Activated CD4-positive, alpha-beta T cell treated with anti-CD3 and anti-CD28 coated beads, Interleukin-10, Interleukin-2, amounts not matched to agents 100 ng/mL and 50 ng/mL, durations not matched to agents 16 hours and 8 hours (primary cell): Measurements from ENCODE around the gene ANKRD28.

ENCODE experiments used
- DNase-seq: peaks from one replicate; pipeline ENCODE4 v3.0.0-alpha.2; 2020

The ANKRD28 gene

DNA sequence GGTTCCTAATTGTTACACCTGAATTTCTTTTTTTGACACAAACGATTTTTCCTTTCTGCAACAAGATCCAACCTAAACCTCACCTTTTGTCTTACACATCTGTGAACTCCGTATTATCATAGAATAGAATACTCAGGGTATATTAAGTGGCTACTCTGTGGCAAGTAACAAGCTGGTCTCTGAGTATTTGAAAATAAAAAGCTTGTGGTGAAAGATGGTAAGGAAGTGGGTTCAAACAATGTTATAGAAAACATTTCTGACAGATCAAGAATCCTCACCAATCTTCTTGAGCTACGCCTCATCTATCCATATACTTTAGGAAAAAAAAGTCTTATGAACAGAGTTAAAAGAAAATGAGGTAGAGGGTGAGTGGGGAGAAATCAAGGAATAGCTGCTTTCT, 3.5 kb upstream of the ANKRD28 start:
- no peak for DNase-seq

DNA sequence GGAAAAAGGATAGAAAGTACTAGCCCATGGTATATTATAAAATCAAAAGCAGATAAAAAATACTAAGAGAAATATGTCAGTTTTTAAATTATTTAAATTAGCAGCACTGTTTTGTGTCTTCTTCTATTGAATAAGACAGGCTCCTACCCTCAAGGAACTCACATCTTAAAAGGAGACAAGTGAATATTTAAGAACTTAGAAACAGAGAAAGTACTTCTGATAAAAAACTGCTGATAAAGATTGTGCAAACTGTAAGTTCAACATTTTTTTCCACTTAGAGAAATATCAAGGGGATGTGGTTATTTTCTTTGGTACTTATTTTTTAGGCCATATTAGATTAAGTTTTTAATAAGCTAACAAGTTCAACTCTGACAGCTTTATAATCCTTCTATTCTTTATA, 3.0 kb upstream of the ANKRD28 start:
- DNase-seq: no peak

- DNase-seq: no peak
These were observed 2.5 kb upstream of the ANKRD28 start for GRCh38 chr3:15800327-15800726.

DNA sequence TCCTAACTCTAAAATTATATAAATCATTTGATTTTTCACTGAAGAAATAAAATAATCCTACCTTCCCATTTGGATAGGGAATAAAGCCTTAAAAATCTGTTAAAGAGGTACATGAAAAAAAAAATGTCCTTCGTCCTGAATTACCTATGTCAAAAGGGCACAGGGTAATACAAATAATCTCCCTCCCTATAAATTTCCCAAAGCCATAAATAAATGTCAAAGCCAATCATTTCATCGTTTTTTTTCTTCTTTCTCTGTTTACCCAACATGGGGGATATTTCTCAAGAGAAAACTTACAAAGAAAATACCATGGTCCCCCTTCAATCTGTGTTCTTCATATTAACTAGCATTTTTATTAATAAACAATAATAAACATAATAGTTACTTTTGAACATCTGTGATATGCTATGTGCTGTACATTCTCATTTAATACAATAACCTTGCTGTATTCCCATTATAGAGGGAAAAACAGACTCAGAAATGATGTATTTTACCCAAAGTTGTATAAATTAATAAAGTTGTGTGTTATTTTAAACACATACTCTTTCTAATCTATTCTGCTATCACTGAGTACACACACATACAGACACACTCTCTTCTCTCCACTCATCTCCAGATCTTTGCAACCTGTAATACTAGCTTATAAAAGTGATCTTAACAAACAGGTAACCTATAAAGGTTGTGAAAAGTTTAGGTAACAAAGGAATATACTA, 910 bp upstream of the ANKRD28 start:
- no peak for DNase-seq

GRCh38 chr3:15796771-15797641, 773 bp downstream of the ANKRD28 start:
- DNase-seq: peak; percentile 54

- no peak for DNase-seq
These were observed 1.4 kb downstream of the ANKRD28 start for GRCh38 chr3:15796331-15796730.

DNA sequence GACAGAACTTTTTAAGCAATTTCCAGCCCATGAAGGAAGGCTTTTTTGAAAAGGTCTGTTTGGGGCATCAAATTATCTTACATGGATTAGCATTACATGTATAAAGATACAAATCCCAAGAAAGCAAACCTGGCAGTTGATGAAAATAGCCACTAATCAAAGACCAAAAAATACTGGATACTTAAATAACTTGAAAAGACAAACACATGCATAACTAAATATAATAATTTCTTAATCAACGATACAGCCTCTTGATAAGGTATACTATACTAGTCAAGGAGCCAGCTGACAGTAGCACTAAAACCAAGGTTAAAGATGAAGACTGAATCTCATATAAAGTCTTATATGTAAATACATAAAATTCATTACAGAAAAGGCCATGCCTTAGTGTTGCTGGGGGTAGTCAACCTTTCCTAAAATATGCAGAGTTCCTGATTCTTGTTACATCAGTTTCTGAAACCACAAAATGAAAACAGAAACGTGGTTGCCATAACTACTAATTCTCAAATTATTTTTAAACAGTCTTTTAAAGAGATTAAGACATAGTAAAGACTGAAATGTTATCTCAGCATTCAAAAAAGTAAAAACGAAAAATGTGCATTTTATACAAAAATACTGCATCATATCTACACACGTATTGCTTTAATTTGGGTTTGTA, 2.0 kb downstream of the ANKRD28 start:
- peak; percentile 67 for DNase-seq

GRCh38 chr3:15794842-15795650, 2.7 kb downstream of the ANKRD28 start:
- no peak for DNase-seq

DNA sequence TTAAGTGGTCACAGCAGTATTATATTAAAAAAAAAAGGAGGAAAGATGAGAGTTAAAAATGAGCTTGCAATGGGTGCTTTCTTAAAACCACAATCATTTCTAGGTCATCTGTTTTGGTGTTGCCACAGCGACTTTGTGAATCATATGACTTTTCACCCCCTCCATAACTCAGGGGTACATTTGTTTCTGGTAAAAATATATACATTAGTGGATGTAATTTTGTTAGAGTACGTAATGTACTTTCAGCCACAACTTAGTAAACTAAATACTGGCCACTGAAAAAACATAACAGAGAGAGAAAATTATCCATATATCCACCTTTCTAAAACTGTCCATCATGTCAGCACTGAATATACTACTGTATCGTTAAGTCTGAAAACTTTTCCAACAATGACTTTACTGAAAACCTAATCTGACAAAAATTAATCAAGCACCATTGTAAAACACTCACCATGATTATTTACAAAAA, 3.4 kb downstream of the ANKRD28 start:
- DNase-seq: peak; percentile 68

DNA sequence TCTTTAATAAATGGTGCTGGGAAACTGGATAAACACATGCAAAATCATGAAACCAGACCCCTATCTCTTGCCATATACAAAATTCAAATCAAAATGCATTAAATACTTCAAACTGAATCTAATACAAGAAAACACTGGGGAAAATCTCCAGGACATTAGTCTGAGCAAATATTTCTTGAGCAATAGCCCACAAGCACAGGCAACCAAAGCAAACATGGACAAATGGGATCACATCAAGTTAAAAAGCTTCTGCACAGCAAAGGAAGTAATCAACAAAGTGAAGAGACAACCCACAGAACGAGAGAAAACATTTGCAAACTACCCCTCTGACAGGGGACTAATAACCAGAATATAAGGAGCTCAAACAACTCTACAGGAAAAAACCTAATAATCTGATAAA, 6.3 kb downstream of the ANKRD28 start:
- DNase-seq: no peak

- no peak for DNase-seq
These were observed 9.8 kb downstream of the ANKRD28 start for GRCh38 chr3:15787941-15788340.

GRCh38 chr3:15787526-15787925, 10.3 kb downstream of the ANKRD28 start:
- DNase-seq: no peak

DNA sequence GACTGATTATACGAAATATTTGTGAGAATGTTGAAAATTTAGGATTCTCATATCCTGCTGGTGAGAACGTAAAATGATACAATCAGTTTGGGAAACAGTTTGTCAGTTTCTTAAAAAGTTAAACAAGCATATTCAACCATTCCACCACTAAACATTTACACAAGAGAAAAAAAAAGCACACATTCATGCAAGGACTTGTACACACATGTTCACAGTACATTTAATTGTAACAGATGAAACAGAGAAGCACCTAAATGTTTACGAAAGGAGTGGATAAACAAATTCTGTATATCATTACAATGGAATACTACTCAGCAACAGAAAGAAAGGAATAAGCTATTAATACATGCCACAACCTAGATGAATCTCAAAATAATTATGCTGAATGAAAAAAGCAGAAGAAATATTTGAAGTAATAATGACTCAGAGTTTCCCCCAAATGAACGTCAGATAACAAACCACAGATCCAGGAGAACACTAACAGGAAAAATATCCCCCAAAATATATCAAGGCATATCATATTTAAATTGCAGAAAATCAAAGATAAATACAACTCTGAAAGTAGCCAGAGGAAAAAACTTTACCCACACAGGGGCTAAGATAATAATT, 14.3 kb downstream of the ANKRD28 start:
- no peak for DNase-seq

- DNase-seq: no peak
These were observed 15.3 kb downstream of the ANKRD28 start for GRCh38 chr3:15782429-15782828.

DNA sequence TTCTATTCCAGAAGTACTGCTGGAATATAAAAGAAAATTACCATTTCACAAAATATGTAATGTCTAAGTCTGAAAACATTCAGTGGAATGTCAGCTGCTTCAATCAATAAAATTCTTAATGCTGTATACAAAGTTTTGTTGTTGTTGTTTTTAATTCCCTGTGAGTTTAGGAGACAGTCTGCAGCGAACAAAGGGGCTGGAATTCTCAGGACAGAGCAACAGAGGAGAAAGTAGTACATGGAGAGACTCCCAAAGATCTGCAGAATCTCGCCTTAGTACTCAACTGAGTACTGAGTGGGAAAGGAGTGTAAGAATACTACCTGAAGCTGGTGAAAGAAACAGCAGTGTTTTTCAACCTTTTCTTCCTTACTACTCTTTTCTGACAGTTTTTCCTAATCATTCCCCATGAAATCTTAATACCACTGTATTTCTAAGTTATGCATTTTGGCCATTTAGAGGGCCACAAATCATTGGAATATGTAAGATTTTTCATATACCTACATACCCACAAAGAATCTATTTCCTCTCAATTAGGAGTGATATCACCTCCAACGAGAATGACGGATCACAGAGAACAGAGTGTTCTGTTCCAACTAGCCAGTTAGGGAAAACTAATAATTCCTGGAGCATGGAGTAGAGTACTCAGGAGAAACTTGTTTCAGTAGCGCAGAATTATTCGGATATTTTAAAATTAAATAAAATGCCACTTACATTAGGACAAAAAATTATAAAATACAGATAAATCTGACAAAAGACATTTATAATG, 16.0 kb downstream of the ANKRD28 start:
- DNase-seq: no peak

DNA sequence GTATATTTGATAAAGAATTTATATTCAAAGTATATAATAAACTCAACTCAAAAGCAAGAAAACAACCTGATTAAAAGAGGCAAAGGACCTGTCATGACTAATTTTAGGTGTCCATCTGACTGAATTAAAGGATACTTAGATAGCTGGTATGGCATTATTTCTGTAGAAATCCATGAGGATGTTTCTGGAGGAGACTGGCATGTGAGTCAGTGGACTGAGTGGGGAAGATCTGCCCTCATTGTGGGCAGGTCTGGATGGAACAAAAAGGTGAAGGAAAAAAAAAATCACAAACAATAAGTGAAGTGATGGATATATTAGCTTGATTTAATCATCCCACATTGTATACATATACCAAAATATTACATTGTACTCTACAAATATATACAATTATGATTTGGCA, 16.6 kb downstream of the ANKRD28 start:
- no peak for DNase-seq

DNA sequence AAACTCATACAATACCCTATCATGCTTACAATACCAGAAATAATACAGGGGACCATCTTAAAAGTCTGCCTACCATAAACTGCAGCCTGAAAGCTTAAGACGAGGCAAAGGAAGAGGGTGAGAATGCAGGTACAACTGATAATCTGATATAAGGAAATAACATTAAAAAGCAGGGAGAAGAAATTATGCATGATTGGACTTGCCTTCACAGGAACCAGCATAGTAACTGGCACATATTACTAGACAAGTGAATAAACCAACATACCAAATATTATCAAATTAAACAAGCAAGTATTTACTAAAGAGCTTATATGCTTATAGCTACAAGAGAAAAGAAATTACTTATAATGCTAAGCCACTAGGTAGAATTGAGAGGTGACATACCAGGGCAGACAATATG, 18.7 kb downstream of the ANKRD28 start:
- DNase-seq: no peak

DNA sequence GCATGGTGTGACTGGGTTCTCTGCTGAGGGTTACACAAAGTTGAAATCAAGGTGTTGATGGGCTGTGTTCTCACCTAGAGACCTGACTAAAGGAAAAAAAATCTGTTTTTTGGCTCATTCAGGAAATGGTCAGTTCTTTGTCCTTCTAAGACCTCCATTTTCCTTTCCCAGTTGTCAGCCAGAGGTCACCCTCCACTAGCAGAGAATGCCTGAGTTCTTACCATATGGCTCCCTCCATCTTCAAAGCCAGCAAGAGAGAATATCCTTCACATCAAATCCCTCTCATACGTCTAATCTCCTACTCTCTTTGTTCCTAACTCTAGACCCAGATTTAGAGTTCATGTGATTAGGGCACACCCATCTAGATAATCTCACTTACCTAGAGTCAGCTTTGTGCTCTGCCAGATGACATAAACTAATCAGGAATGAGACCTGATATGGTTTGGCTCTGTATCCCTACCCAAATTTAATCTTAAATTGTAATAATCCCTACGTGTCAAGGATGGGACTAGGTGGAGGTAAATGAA, 19.4 kb downstream of the ANKRD28 start:
- no peak for DNase-seq

DNA sequence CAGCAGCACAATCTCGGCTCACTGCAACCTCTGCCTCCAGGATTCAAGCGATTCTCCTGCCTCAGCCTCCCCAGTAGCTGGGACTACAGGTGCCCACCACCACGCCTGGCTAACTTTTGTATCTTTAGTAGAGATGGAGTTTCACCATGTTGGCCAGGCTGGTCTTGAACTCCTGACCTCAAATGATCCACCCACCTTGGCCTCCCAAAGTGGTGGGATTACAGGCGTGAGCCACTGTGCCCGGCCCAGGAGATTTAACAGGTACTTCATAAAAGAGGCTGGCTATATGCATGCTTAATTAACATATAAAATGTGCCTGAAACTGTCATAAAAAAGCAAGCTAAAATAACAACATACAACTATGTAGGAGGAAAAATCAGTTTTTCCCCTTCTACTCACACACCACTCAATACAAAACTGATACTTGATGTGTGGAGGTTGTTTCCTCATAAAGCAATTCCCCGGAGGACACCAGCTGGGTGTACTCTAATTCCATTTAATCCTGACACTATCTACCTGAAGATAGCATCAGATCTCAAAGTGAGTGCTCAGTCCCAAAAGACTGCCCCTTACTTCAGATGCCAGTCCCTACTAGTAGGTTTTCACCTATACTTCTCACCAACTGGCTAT, 22.7 kb downstream of the ANKRD28 start:
- peak; percentile 44 for DNase-seq

GRCh38 chr3:15771444-15771843, 26.3 kb downstream of the ANKRD28 start:
- no peak for DNase-seq
